ENCODE results near the gene DDX6. TPM values are rescaled to one million over a fixed set of nuclear protein-coding genes. Genes with fewer than 3 reads are reported as not detected.
"Not testable (repeated sequence)": the region's sequence is repeated elsewhere in the genome, so short reads cannot be mapped to it uniquely, and the experiment has no call there.

Gene DDX6
- polyA plus RNA-seq, 4 donors, result 16.1 to 72.1 (median 22.2) TPM

GRCh38 chr11:118785362-118785761 is 5.6 kb downstream of the DDX6 start:
- FAIRE-seq (no peak), DNase-seq (no peak)
- Histone ChIP-seq H3K27ac (ENCODE audit: low read depth in 1 of 3, low read length in 2 of 3) (no peak overlapping the region), H3K36me3 (ENCODE audit: control insufficient read depth in 3 of 3, insufficient read depth in 2 of 3, low read depth in 1 of 3, low read length in 3 of 3) (peaks cover 0 to 40% (median 9%) of the 10 kb centered on the region in 3 donors), H3K27me3 (ENCODE audit: control insufficient read depth in 3 of 3, insufficient read depth in 3 of 3, low read length in 3 of 3) (no peaks in the 10 kb centered on the region), H3K4me1 (ENCODE audit: control insufficient read depth in 3 of 3, insufficient read depth in 2 of 3, low read depth in 1 of 3, low read length in 2 of 3) (peaks cover 2 to 17% (median 7%) of the 10 kb centered on the region in 3 donors), H3K9me3 (ENCODE audit: control insufficient read depth in 2 of 2, insufficient read depth in 1 of 2, low read depth in 1 of 2, low read length in 1 of 2) (no peaks in the 10 kb centered on the region), H3K4me3 (ENCODE audit: low read depth in 1 of 3, low read length in 3 of 3) (no peak overlapping the region)
- WGBS, 3 donors, result 16 to 29% (median 21%) methylated on average over 3 of the region's 3 CpGs

GRCh38 chr11:118783724-118784495 is 7.1 kb downstream of the DDX6 start:
- Histone ChIP-seq H3K36me3 (ENCODE audit: control insufficient read depth in 3 of 3, insufficient read depth in 2 of 3, low read depth in 1 of 3, low read length in 3 of 3) (peaks cover 0 to 48% (median 13%) of the 10 kb centered on the region in 3 donors), H3K4me3 (ENCODE audit: low read depth in 1 of 3, low read length in 3 of 3) (no peak overlapping the region), H3K27me3 (ENCODE audit: control insufficient read depth in 3 of 3, insufficient read depth in 3 of 3, low read length in 3 of 3) (no peaks in the 10 kb centered on the region), H3K4me1 (ENCODE audit: control insufficient read depth in 3 of 3, insufficient read depth in 2 of 3, low read depth in 1 of 3, low read length in 2 of 3) (peaks cover 2 to 17% (median 7%) of the 10 kb centered on the region in 3 donors), H3K9me3 (ENCODE audit: control insufficient read depth in 2 of 2, insufficient read depth in 1 of 2, low read depth in 1 of 2, low read length in 1 of 2) (no peaks in the 10 kb centered on the region), H3K27ac (ENCODE audit: low read depth in 1 of 3, low read length in 2 of 3) (no peak overlapping the region)
- no peak for DNase-seq
- FAIRE-seq, result no peak
- 75 to 81% (median 76%) methylated on average over 8 of the region's 8 CpGs for WGBS, 3 donors

- H3K36me3 ChIP-seq (ENCODE audit: control insufficient read depth in 3 of 3, insufficient read depth in 2 of 3, low read depth in 1 of 3, low read length in 3 of 3), result peaks cover 1 to 49% (median 18%) of the 10 kb centered on the region in 3 donors
- not testable (repeated sequence) for H3K27me3 ChIP-seq (ENCODE audit: control insufficient read depth in 3 of 3, insufficient read depth in 3 of 3, low read length in 3 of 3); DNase-seq; FAIRE-seq; H3K27ac ChIP-seq (ENCODE audit: low read depth in 1 of 3, low read length in 2 of 3); H3K9me3 ChIP-seq (ENCODE audit: control insufficient read depth in 2 of 2, insufficient read depth in 1 of 2, low read depth in 1 of 2, low read length in 1 of 2); H3K4me3 ChIP-seq (ENCODE audit: low read depth in 1 of 3, low read length in 3 of 3)
- peaks cover 2 to 12% (median 7%) of the 10 kb centered on the region in 3 donors for H3K4me1 ChIP-seq (ENCODE audit: control insufficient read depth in 3 of 3, insufficient read depth in 2 of 3, low read depth in 1 of 3, low read length in 2 of 3)
- WGBS, 3 donors, result 87 to 92% (median 87%) methylated on average over 5 of the region's 5 CpGs
Observed at GRCh38 chr11:118783324-118783723, 7.6 kb downstream of the DDX6 start.

- no peak for FAIRE-seq
- H3K36me3 ChIP-seq (ENCODE audit: control insufficient read depth in 3 of 3, insufficient read depth in 2 of 3, low read depth in 1 of 3, low read length in 3 of 3), result peaks cover 4 to 55% (median 29%) of the 10 kb centered on the region in 3 donors
- H3K27me3 ChIP-seq (ENCODE audit: control insufficient read depth in 3 of 3, insufficient read depth in 3 of 3, low read length in 3 of 3), result no peaks in the 10 kb centered on the region
- DNase-seq, result no peak
- no peaks in the 10 kb centered on the region for H3K9me3 ChIP-seq (ENCODE audit: control insufficient read depth in 2 of 2, insufficient read depth in 1 of 2, low read depth in 1 of 2, low read length in 1 of 2)
- no peaks in the 10 kb centered on the region for H3K4me1 ChIP-seq (ENCODE audit: control insufficient read depth in 3 of 3, insufficient read depth in 2 of 3, low read depth in 1 of 3, low read length in 2 of 3)
- no peak overlapping the region for H3K27ac ChIP-seq (ENCODE audit: low read depth in 1 of 3, low read length in 2 of 3)
- no peak overlapping the region for H3K4me3 ChIP-seq (ENCODE audit: low read depth in 1 of 3, low read length in 3 of 3)
- 82 to 88% (median 84%) methylated on average over 5 of the region's 5 CpGs for WGBS, 3 donors
Observed at GRCh38 chr11:118778898-118779297, 12.1 kb downstream of the DDX6 start.

GRCh38 chr11:118774032-118774431 is 16.9 kb downstream of the DDX6 start:
- H3K4me1 ChIP-seq (ENCODE audit: control insufficient read depth in 3 of 3, insufficient read depth in 2 of 3, low read depth in 1 of 3, low read length in 2 of 3), result peaks cover 0 to 6% (median 0%) of the 10 kb centered on the region in 3 donors
- WGBS, 3 donors, result 63 to 71% (median 63%) methylated on average over 4 of the region's 4 CpGs
- H3K27ac ChIP-seq (ENCODE audit: low read depth in 1 of 3, low read length in 2 of 3), result no peak overlapping the region
- peaks cover 4 to 40% (median 22%) of the 10 kb centered on the region in 3 donors for H3K36me3 ChIP-seq (ENCODE audit: control insufficient read depth in 3 of 3, insufficient read depth in 2 of 3, low read depth in 1 of 3, low read length in 3 of 3)
- DNase-seq, result no peak
- no peaks in the 10 kb centered on the region for H3K9me3 ChIP-seq (ENCODE audit: control insufficient read depth in 2 of 2, insufficient read depth in 1 of 2, low read depth in 1 of 2, low read length in 1 of 2)
- H3K27me3 ChIP-seq (ENCODE audit: control insufficient read depth in 3 of 3, insufficient read depth in 3 of 3, low read length in 3 of 3), result no peaks in the 10 kb centered on the region
- no peak overlapping the region for H3K4me3 ChIP-seq (ENCODE audit: low read depth in 1 of 3, low read length in 3 of 3)
- FAIRE-seq, result no peak

GRCh38 chr11:118771547-118772288 is 19.2 kb downstream of the DDX6 start:
- H3K4me1 ChIP-seq (ENCODE audit: control insufficient read depth in 3 of 3, insufficient read depth in 2 of 3, low read depth in 1 of 3, low read length in 2 of 3), result peaks cover 0 to 11% (median 0%) of the 10 kb centered on the region in 3 donors

GRCh38 chr11:118768690-118769089 is 22.3 kb downstream of the DDX6 start:
- FAIRE-seq, result no peak
- H3K36me3 ChIP-seq (ENCODE audit: control insufficient read depth in 3 of 3, insufficient read depth in 2 of 3, low read depth in 1 of 3, low read length in 3 of 3), result peaks cover 4 to 48% (median 14%) of the 10 kb centered on the region in 3 donors

More at GRCh38 chr11:118771547-118772288, 19.2 kb downstream of the DDX6 start:
- 53 to 86% (median 70%) methylated on average over 4 of the region's 4 CpGs for WGBS, 3 donors
- no peak for DNase-seq
- Histone ChIP-seq H3K9me3 (ENCODE audit: control insufficient read depth in 2 of 2, insufficient read depth in 1 of 2, low read depth in 1 of 2, low read length in 1 of 2) (no peaks in the 10 kb centered on the region), H3K4me3 (ENCODE audit: low read depth in 1 of 3, low read length in 3 of 3) (no peak overlapping the region), H3K27ac (ENCODE audit: low read depth in 1 of 3, low read length in 2 of 3) (no peak overlapping the region), H3K36me3 (ENCODE audit: control insufficient read depth in 3 of 3, insufficient read depth in 2 of 3, low read depth in 1 of 3, low read length in 3 of 3) (peaks cover 0 to 43% (median 13%) of the 10 kb centered on the region in 3 donors), H3K27me3 (ENCODE audit: control insufficient read depth in 3 of 3, insufficient read depth in 3 of 3, low read length in 3 of 3) (no peaks in the 10 kb centered on the region)
- FAIRE-seq, result no peak

GRCh38 chr11:118766035-118766434 is 24.9 kb downstream of the DDX6 start:
- no peak for DNase-seq

More at GRCh38 chr11:118768690-118769089, 22.3 kb downstream of the DDX6 start:
- H3K4me3 ChIP-seq (ENCODE audit: low read depth in 1 of 3, low read length in 3 of 3), result no peak overlapping the region
- H3K27me3 ChIP-seq (ENCODE audit: control insufficient read depth in 3 of 3, insufficient read depth in 3 of 3, low read length in 3 of 3), result no peaks in the 10 kb centered on the region
- H3K4me1 ChIP-seq (ENCODE audit: control insufficient read depth in 3 of 3, insufficient read depth in 2 of 3, low read depth in 1 of 3, low read length in 2 of 3), result peaks cover 0 to 11% (median 0%) of the 10 kb centered on the region in 3 donors
- 51 to 60% (median 58%) methylated on average over 3 of the region's 3 CpGs for WGBS, 3 donors
- no peak for DNase-seq
- H3K9me3 ChIP-seq (ENCODE audit: control insufficient read depth in 2 of 2, insufficient read depth in 1 of 2, low read depth in 1 of 2, low read length in 1 of 2), result no peaks in the 10 kb centered on the region
- no peak overlapping the region for H3K27ac ChIP-seq (ENCODE audit: low read depth in 1 of 3, low read length in 2 of 3)

More at GRCh38 chr11:118766035-118766434, 24.9 kb downstream of the DDX6 start:
- no peak for FAIRE-seq
- Histone ChIP-seq H3K4me3 (ENCODE audit: low read depth in 1 of 3, low read length in 3 of 3) (no peak overlapping the region), H3K4me1 (ENCODE audit: control insufficient read depth in 3 of 3, insufficient read depth in 2 of 3, low read depth in 1 of 3, low read length in 2 of 3) (peaks cover 0 to 7% (median 0%) of the 10 kb centered on the region in 3 donors), H3K27ac (ENCODE audit: low read depth in 1 of 3, low read length in 2 of 3) (no peak overlapping the region), H3K27me3 (ENCODE audit: control insufficient read depth in 3 of 3, insufficient read depth in 3 of 3, low read length in 3 of 3) (no peaks in the 10 kb centered on the region), H3K36me3 (ENCODE audit: control insufficient read depth in 3 of 3, insufficient read depth in 2 of 3, low read depth in 1 of 3, low read length in 3 of 3) (peaks cover 4 to 53% (median 9%) of the 10 kb centered on the region in 3 donors), H3K9me3 (ENCODE audit: control insufficient read depth in 2 of 2, insufficient read depth in 1 of 2, low read depth in 1 of 2, low read length in 1 of 2) (no peaks in the 10 kb centered on the region)
- 92 to 94% (median 92%) methylated on average over 4 of the region's 4 CpGs for WGBS, 3 donors
